AG04450 (cell line): Measurements from ENCODE around the gene RNF111. TPM values are rescaled to one million over a fixed set of nuclear protein-coding genes. Genes with fewer than 3 reads are reported as not detected.
"Not testable (repeated sequence)": the region's sequence is repeated elsewhere in the genome, so short reads cannot be mapped to it uniquely, and the experiment has no call there.

ENCODE experiments used
- CTCF ChIA-PET: fragments of 300-600, 350-600 bp; formaldehyde crosslinking; extraction: SDS; loops from one replicate; lab custom pipeline; 2022; ENCODE audit warnings: antibody characterized with exemption, inconsistent platforms; lab: Charles Lee
- POLR2A ChIA-PET: fragments of 350-600 bp; formaldehyde crosslinking; extraction: SDS; loops from one replicate; lab custom pipeline; 2021; ENCODE audit warnings: antibody characterized with exemption, inconsistent platforms; lab: Yijun Ruan, JAX
- DNase-seq: peaks from one replicate; pipeline ENCODE4 v3.0.0-alpha.2; 2011; ENCODE audit warnings: low read depth, low spot score
- H3K27ac ChIP-seq: one replicate; pipeline ENCODE4 v1.5.1; 2012; ENCODE audit warnings: low read depth, low read length, control low read depth
- H3K27me3 ChIP-seq: one replicate; pipeline ENCODE4 v1.6.0; 2012; ENCODE audit warnings: low read length; ENCODE audit not compliant: control insufficient read depth, insufficient read depth
- H3K4me3 ChIP-seq: 2 replicates; pipeline ENCODE4 v1.5.1; 2011; ENCODE audit warnings: mild to moderate bottlenecking, low read depth, low read length, control low read depth
- H3K9me3 ChIP-seq: 2 replicates; pipeline ENCODE4 v1.5.1; 2012; ENCODE audit warnings: low read length; ENCODE audit not compliant: control insufficient read depth, insufficient read depth
- polyA plus RNA-seq: library from polyadenylated mRNA; depleted of rRNA; stranded (reverse); fragments of >200 nt; gene quantifications from 2 replicates; pipeline ENCODE4 v1.2.3, GENCODE V29; 2011
- TF ChIP-seq, protein P1 (sequence below): IDR thresholded peaks from 2 replicates; pipeline ENCODE4 v1.5.1; 2011; ENCODE audit warnings: low read depth, low read length, control low read depth, inconsistent platforms

Gene RNF111
- polyA plus RNA-seq, 1 experiment: 24.4 TPM

DNA sequence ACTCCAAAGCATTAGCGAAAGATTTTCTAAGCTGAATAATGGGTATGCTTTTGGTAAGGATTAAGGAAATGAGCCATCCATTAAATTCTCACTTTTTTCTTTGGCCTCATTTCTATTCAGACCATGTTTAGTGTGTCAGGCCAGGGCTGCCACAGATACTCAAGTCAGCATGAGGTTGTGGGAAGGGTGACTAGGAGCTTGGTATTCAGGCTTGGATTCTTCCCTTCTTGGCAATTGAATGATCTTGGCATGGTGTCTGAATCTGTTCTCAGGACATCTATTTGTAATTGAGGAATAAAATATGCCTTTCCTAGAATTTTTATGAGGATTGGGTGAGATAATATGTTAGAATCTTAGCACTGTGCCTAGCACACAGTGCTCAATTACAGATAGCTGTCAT is 128.7 kb downstream of the RNF111 start:
- DNase-seq: no peak
- ChIA-PET POLR2A (no interaction called here), CTCF (no interaction called here)
- Histone ChIP-seq H3K27ac (no peak overlapping the region), H3K9me3 (no peaks in the 10 kb centered on the region), H3K27me3 (no peaks in the 10 kb centered on the region), H3K4me3 (no peak overlapping the region)
- TF ChIP-seq, protein P1, sequence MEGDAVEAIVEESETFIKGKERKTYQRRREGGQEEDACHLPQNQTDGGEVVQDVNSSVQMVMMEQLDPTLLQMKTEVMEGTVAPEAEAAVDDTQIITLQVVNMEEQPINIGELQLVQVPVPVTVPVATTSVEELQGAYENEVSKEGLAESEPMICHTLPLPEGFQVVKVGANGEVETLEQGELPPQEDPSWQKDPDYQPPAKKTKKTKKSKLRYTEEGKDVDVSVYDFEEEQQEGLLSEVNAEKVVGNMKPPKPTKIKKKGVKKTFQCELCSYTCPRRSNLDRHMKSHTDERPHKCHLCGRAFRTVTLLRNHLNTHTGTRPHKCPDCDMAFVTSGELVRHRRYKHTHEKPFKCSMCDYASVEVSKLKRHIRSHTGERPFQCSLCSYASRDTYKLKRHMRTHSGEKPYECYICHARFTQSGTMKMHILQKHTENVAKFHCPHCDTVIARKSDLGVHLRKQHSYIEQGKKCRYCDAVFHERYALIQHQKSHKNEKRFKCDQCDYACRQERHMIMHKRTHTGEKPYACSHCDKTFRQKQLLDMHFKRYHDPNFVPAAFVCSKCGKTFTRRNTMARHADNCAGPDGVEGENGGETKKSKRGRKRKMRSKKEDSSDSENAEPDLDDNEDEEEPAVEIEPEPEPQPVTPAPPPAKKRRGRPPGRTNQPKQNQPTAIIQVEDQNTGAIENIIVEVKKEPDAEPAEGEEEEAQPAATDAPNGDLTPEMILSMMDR: no peak

DNA sequence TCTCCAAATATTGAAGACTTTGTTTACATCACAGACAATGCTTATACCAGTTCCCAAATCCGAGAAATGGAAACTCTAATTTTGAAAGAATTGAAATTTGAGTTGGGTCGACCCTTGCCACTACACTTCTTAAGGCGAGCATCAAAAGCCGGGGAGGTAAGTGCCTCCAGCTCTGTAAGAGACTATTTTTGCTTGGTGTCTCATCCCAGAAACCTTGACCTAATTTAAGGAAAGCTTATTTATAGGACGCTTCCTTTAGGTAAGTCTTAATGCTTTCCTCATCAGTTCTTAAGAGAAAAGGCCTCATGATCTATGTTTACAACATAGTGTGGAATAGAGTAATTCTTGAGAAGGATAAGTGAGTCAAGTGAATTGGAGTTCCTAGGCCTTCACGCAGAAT is 129.3 kb downstream of the RNF111 start:
- DNase-seq: no peak
- no peak overlapping the region for H3K4me3 ChIP-seq
- ChIA-PET CTCF (no interaction called here), POLR2A (no interaction called here)
- H3K27ac ChIP-seq: no peak overlapping the region
- H3K27me3 ChIP-seq: no peaks in the 10 kb centered on the region
- TF ChIP-seq, protein P1: no peak
- H3K9me3 ChIP-seq: no peaks in the 10 kb centered on the region

DNA sequence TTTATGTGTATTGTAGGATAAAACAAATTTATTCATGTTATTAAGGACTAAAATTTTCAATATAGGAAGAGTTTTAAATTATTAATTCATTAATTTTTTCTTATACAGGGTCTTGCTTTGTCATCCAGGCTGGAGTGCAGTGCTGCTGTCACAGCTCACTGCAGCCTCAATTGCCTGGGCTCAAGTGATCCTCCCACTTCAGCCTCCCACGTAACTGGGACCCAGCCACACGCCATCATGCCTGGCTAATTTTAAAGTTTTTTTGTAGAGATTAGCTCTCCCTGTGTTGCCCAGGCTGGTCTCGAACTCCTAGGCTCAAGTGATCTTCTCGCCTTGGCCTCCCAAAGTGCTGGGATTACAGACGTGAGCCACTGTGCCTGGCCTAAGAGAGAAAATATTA is 132.2 kb downstream of the RNF111 start:
- ChIA-PET POLR2A (no interaction called here), CTCF (interaction anchor here (1.2 kb wide), 1 partner anchor 127 kb away, joined by 3 read pairs; no protein-coding TSS in a partner anchor)
- Histone ChIP-seq H3K4me3 (no peak overlapping the region), H3K27me3 (no peaks in the 10 kb centered on the region), H3K9me3 (no peaks in the 10 kb centered on the region), H3K27ac (no peak overlapping the region)
- no peak for DNase-seq
- TF ChIP-seq, protein P1: no peak

DNA sequence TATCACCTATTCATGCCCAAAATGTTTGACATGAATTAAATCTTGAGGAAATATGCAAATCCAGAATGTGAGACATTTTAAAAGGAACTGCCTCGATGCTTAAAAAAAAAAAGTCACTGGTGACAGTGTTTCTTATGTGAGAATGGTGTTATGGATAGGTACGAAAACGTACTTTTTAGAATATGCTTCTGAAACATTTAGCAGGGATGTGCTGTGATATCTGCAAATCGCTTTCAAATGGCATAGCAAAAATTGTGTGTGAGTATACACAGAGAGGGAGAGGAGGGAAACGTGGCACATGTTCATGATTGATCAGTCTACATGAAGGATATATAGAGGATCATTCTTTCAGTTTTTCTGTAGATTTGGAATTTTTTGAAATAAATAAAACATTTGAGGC is 133.5 kb downstream of the RNF111 start:
- ChIA-PET POLR2A (no interaction called here), CTCF (interaction anchor here (1.2 kb wide), 1 partner anchor 126 kb away, joined by 3 read pairs; no protein-coding TSS in a partner anchor)
- no peak overlapping the region for H3K27ac ChIP-seq
- DNase-seq: no peak
- H3K4me3 ChIP-seq: no peak overlapping the region
- no peaks in the 10 kb centered on the region for H3K9me3 ChIP-seq
- H3K27me3 ChIP-seq: no peaks in the 10 kb centered on the region
- TF ChIP-seq, protein P1: no peak

DNA sequence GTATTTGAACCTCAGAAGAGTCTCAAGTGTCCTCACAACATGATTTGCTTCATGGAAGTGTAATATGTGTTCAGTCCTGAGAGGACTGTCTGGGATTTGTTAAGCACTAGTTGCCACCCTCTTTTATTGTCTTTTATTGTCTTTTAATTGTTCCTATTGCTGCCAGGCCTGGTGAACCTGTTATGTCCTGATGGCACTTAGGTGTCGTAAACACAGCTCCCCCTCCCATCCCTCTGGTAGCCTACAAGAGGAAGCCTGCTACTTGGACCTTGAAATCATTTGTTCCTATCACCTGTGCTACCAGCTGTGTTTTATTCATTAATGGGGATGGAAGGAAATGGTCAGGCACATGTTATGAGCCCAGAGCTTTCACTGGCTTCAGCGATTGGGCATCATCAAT is 136.8 kb downstream of the RNF111 start:
- POLR2A ChIA-PET: no interaction called here

GRCh38 chr15:59125683-59126082 is 138.2 kb downstream of the RNF111 start:
- CTCF ChIA-PET: interaction anchor here (1.1 kb wide), 1 partner anchor 139 kb away, joined by 3 read pairs; no protein-coding TSS in a partner anchor
- H3K9me3 ChIP-seq, POLR2A ChIA-PET, DNase-seq, H3K4me3 ChIP-seq, H3K27me3 ChIP-seq, H3K27ac ChIP-seq: not testable (repeated sequence)

More for the DNA sequence above, 136.8 kb downstream of the RNF111 start:
- H3K4me3 ChIP-seq: no peak overlapping the region
- no peak for DNase-seq
- H3K27me3 ChIP-seq: no peaks in the 10 kb centered on the region
- no peaks in the 10 kb centered on the region for H3K9me3 ChIP-seq
- TF ChIP-seq, protein P1: no peak
- H3K27ac ChIP-seq: no peak overlapping the region
- CTCF ChIA-PET: no interaction called here

DNA sequence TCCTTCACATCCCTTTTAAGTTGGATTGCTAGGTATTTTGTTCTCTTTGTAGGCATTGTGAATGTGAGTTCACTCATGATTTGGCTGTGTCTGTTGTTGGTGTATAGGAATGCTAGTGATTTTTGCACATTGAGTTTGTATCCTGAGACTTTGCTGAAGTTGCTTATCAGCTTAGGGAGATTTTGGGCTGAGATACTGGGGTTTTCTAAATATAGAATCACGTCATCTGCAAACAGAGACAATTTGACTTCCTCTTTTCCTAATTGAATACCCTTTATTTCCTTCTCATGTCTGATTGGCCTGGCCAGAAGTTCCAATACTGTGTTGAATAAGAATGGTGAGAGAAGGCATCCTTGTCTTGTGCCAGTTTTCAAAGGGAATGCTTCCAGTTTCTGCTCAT is 139.8 kb downstream of the RNF111 start:
- H3K9me3 ChIP-seq, CTCF ChIA-PET, H3K27ac ChIP-seq, POLR2A ChIA-PET, DNase-seq, H3K4me3 ChIP-seq, H3K27me3 ChIP-seq: not testable (repeated sequence)
